Liver (tissue), 9 donors: ENCODE measurements around the gene GMPS. TPM values are rescaled to one million over a fixed set of nuclear protein-coding genes. Genes with fewer than 3 reads are reported as not detected.
"Not testable (repeated sequence)": the region's sequence is repeated elsewhere in the genome, so short reads cannot be mapped to it uniquely, and the experiment has no call there.

Source experiments
- DNase-seq: peaks from one replicate; pipeline ENCODE4 v3.0.0-alpha.2; 2017; ENCODE audit warnings: low spot score
- H3K27ac ChIP-seq, 2 donors: one replicate each; pipeline ENCODE4 v1.7.0; 2013; ENCODE audit warnings: inconsistent platforms in 2 of 2, low read length in 2 of 2, control low read depth in 1 of 2, low read depth in 1 of 2, mild to moderate bottlenecking in 1 of 2
- H3K27me3 ChIP-seq, 4 donors: one replicate each; pipeline versions ENCODE4 v1.6.1 to v1.7.0; 2013; ENCODE audit warnings: low read length in 3 of 4, inconsistent platforms in 1 of 4, mild to moderate bottlenecking in 1 of 4, moderate library complexity in 1 of 4; ENCODE audit not compliant: control insufficient read depth in 4 of 4, insufficient read depth in 4 of 4
- H3K36me3 ChIP-seq, 4 donors: one replicate each; pipeline versions ENCODE4 v1.6.1 to v1.7.0; 2013; ENCODE audit warnings: low read length in 3 of 4, mild to moderate bottlenecking in 3 of 4, low read depth in 1 of 4, moderate library complexity in 1 of 4; ENCODE audit not compliant: control insufficient read depth in 4 of 4, insufficient read depth in 3 of 4
- H3K4me1 ChIP-seq, 4 donors: one replicate each; pipeline versions ENCODE4 v1.6.1 to v1.7.0; 2013; ENCODE audit warnings: low read length in 3 of 4, mild to moderate bottlenecking in 3 of 4, moderate library complexity in 1 of 4; ENCODE audit not compliant: control insufficient read depth in 4 of 4, insufficient read depth in 4 of 4
- H3K4me3 ChIP-seq, 3 donors: one replicate each; pipeline versions ENCODE4 v1.6.1 to v1.7.0; 2013; ENCODE audit warnings: low read length in 3 of 3, control low read depth in 1 of 3, low read depth in 1 of 3, mild to moderate bottlenecking in 1 of 3
- H3K9ac ChIP-seq, 2 donors: one replicate each; pipeline ENCODE4 v1.7.0; 2013; ENCODE audit warnings: low read length in 2 of 2, mild to moderate bottlenecking in 2 of 2, moderate library complexity in 2 of 2, control low read depth in 1 of 2, low read depth in 1 of 2
- H3K9me3 ChIP-seq, 4 donors: one replicate each; pipeline versions ENCODE4 v1.6.1 to v1.7.0; 2013; ENCODE audit warnings: low read length in 3 of 4; ENCODE audit not compliant: control insufficient read depth in 4 of 4
- EGR1 ChIP-seq, 2 donors: IDR thresholded peaks; 2 replicates each; pipeline ENCODE4 v1.6.1; 2016 to 2018; ENCODE audit warnings: antibody characterized with exemption in 2 of 2, low read depth in 2 of 2
- FOXA2 ChIP-seq: IDR thresholded peaks from 2 replicates; pipeline ENCODE4 v1.6.1; 2016; ENCODE audit warnings: antibody characterized with exemption
- GABPA ChIP-seq, 2 donors: IDR thresholded peaks in 1 of 2; conservative IDR thresholded peaks in 1 of 2; 2 replicates each; pipeline ENCODE4 v1.6.1; 2016; ENCODE audit warnings: antibody characterized with exemption in 2 of 2, mild to moderate bottlenecking in 1 of 2, moderate library complexity in 1 of 2
- HNF4G ChIP-seq: IDR thresholded peaks from 2 replicates; pipeline ENCODE4 v1.6.1; 2016; ENCODE audit warnings: antibody characterized with exemption
- JUND ChIP-seq, 2 donors: IDR thresholded peaks; 2 replicates each; pipeline ENCODE4 v1.6.1; 2016; ENCODE audit warnings: antibody characterized with exemption in 2 of 2
- NR2F2 ChIP-seq: IDR thresholded peaks from 2 replicates; pipeline ENCODE4 v1.6.1; 2016; ENCODE audit warnings: antibody characterized with exemption
- RAD21 ChIP-seq, 2 donors: IDR thresholded peaks; 2 replicates each; pipeline ENCODE4 v1.6.1; 2016; ENCODE audit warnings: antibody characterized with exemption in 2 of 2, mild to moderate bottlenecking in 2 of 2
- RXRA ChIP-seq, 2 donors: IDR thresholded peaks; 2 replicates each; pipeline ENCODE4 v1.6.1; 2017 to 2018; ENCODE audit warnings: antibody characterized with exemption in 2 of 2, mild to moderate bottlenecking in 1 of 2
- SP1 ChIP-seq: IDR thresholded peaks from 2 replicates; pipeline ENCODE4 v1.6.1; 2018; ENCODE audit warnings: antibody characterized with exemption, mild to moderate bottlenecking
- YY1 ChIP-seq: IDR thresholded peaks from 2 replicates; pipeline ENCODE4 v1.6.1; 2016; ENCODE audit warnings: antibody characterized with exemption, mild to moderate bottlenecking
- whole genome bisulfite sequencing: extraction: QIAGEN DNeasy Blood & Tissue Kit; methylation state at CpG from one replicate; pipeline ENCODE4 v1.1.7; 2013; 5-methylcytosine and 5-hydroxymethylcytosine counted together
- polyA plus RNA-seq, 2 donors: library from polyadenylated mRNA; stranded (reverse) in 1 of 2; unstranded in 1 of 2; fragments of 200-250 nt in 1 of 2; fragments of >200 nt in 1 of 2; fragmentation: Nextera tagmentation in 1 of 2; extraction: Ambion mirVana in 1 of 2; gene quantifications; one replicate each; pipeline versions ENCODE4 v1.2.1 to v1.2.3, GENCODE V29; 2013 to 2015
- total RNA-seq, 2 donors: library from RNA; depleted of rRNA; stranded (reverse); fragments of >200 nt; gene quantifications; one replicate each; pipeline ENCODE4 v1.2.3, GENCODE V29; 2014
- TF ChIP-seq, protein P1 (sequence below): fragments of 150-350 bp; IDR thresholded peaks from 2 replicates; pipeline ENCODE4 v1.5.1; 2017; ENCODE audit warnings: improper control_type of control experiment, low read depth, low read length; ENCODE audit not compliant: missing input control
- TF ChIP-seq, protein P2 (sequence below): IDR thresholded peaks from 2 replicates; pipeline ENCODE4 v1.6.1; 2016; ENCODE audit warnings: antibody characterized with exemption
- TF ChIP-seq, protein P3 (sequence below): IDR thresholded peaks from 2 replicates; pipeline ENCODE4 v1.6.1; 2016; ENCODE audit warnings: antibody characterized with exemption
- donor health status: healthy.
- donor health status: healthy.
- donor health status: healthy.
- donor health status: healthy.
- donor health status: healthy.

Gene GMPS
- total and polyA plus RNA-seq, 4 donors, result 10.8 to 16.1 (median 14.8) TPM

DNA sequence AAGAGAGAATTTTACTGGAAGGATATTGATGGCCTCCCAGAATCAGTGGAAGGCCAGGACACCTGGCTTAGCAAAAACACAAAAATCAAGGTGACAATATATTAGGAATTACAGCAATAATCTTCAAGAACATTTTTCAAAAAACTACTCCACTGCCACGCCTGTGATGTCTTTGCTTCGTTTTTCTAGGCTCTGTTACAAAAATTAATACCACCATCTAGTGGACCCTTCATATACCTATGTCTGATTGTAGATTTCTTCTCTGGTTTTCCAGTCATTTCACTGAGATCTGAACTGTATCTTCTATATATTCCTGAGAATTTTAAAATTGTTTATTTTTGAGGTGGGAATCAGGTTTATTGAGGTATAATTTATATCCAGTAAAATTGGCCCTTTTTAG, 10.6 kb upstream of the GMPS start:
- Histone ChIP-seq H3K9me3 (no peaks in the 10 kb centered on the region), H3K27me3 (no peaks in the 10 kb centered on the region), H3K27ac (peak overlapping the region; percentile 37 to 73), H3K4me3 (peak overlapping the region in 2 of 3 donors; percentile 14 to 50), H3K36me3 (no peaks in the 10 kb centered on the region), H3K4me1 (no peaks in the 10 kb centered on the region), H3K9ac (peak overlapping the region in 1 of 2 donors; percentile 16)
- TF ChIP-seq YY1 (no peak), RXRA (IDR thresholded peaks at IDR 0.05) (no peak), SP1 (peak; percentile 2), JUND (IDR thresholded peaks at IDR 0.05) (no peak), HNF4G (no peak), RAD21 (IDR thresholded peaks at IDR 0.05) (peak; percentile 64 to 71), FOXA2 (no peak), NR2F2 (no peak), GABPA (IDR thresholded peaks at IDR 0.05 in 1 of 2, conservative IDR thresholded peaks at IDR 0.05 in 1 of 2) (no peak), EGR1 (IDR thresholded peaks at IDR 0.05; ENCODE audit: low read depth in 2 of 2) (no peak)
- TF ChIP-seq, protein P1, sequence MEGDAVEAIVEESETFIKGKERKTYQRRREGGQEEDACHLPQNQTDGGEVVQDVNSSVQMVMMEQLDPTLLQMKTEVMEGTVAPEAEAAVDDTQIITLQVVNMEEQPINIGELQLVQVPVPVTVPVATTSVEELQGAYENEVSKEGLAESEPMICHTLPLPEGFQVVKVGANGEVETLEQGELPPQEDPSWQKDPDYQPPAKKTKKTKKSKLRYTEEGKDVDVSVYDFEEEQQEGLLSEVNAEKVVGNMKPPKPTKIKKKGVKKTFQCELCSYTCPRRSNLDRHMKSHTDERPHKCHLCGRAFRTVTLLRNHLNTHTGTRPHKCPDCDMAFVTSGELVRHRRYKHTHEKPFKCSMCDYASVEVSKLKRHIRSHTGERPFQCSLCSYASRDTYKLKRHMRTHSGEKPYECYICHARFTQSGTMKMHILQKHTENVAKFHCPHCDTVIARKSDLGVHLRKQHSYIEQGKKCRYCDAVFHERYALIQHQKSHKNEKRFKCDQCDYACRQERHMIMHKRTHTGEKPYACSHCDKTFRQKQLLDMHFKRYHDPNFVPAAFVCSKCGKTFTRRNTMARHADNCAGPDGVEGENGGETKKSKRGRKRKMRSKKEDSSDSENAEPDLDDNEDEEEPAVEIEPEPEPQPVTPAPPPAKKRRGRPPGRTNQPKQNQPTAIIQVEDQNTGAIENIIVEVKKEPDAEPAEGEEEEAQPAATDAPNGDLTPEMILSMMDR, result peak; percentile 27
- TF ChIP-seq, protein P2, sequence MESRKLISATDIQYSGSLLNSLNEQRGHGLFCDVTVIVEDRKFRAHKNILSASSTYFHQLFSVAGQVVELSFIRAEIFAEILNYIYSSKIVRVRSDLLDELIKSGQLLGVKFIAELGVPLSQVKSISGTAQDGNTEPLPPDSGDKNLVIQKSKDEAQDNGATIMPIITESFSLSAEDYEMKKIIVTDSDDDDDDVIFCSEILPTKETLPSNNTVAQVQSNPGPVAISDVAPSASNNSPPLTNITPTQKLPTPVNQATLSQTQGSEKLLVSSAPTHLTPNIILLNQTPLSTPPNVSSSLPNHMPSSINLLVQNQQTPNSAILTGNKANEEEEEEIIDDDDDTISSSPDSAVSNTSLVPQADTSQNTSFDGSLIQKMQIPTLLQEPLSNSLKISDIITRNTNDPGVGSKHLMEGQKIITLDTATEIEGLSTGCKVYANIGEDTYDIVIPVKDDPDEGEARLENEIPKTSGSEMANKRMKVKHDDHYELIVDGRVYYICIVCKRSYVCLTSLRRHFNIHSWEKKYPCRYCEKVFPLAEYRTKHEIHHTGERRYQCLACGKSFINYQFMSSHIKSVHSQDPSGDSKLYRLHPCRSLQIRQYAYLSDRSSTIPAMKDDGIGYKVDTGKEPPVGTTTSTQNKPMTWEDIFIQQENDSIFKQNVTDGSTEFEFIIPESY, result no peak
- 2% methylated on average over 2 of the region's 2 CpGs for WGBS
- no peak for DNase-seq

DNA sequence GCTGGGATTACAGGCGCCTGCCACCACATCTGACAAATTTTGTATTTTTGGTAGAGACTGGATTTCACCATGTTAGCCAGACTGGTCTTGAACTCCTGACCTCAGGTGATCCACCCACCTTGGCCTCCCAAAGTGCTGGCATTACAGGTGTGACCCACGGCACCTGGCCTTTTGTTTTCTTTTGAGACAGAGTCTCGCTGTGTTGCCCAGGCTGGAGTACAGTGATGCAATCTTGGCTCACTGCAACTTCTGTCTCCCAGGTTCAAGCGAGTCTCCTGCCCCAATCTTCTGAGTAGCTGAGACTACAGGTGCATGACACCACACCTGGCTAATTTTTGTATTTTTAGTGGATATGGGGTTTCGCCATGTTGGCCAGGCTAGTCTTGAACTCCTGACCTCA, 10.0 kb upstream of the GMPS start:
- not testable (repeated sequence) for DNase-seq, H3K4me3 ChIP-seq, H3K27ac ChIP-seq, H3K4me1 ChIP-seq, H3K9ac ChIP-seq, H3K9me3 ChIP-seq, H3K27me3 ChIP-seq, H3K36me3 ChIP-seq
- 75% methylated on average over 5 of the region's 5 CpGs for WGBS

DNA sequence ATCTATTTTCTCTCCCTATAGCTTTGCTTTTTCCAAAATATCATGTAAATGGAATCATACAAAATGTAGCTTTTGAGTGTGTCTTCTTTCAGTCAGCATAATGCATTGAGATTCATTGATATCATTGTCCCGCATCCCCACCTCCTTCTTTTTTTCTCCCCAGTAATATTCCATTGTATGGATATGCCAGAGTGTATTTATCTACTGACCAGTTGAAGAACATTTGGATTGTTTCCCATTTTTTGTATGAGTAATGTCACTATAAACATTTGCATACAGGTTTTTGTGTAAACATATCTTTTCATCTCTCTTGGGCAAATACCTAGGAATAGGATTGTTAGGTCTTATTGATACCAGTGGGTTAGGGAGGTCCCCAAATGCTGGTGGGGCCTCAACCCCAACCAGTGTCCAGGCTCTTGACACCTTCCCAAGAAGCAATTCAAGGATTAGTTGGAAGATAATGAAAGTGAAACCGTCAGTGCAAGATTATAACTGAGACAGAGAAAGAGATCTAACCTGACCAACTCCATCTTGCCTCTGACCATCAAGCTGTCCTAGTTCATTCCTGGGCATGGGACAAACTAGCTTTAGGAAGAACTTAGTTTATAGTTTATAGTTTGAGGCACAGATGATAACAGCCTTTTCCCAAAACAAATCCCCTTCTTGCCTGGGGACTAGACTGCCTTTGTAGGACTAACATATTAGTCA, 8.8 kb upstream of the GMPS start:
- no peaks in the 10 kb centered on the region for H3K4me1 ChIP-seq
- H3K36me3 ChIP-seq, result no peaks in the 10 kb centered on the region
- DNase-seq, result no peak
- H3K9me3 ChIP-seq, result no peaks in the 10 kb centered on the region
- no peak overlapping the region for H3K27ac ChIP-seq
- H3K9ac ChIP-seq, result no peak overlapping the region
- WGBS, result 91% methylated on average over 2 of the region's 2 CpGs
- H3K27me3 ChIP-seq, result no peaks in the 10 kb centered on the region
- no peak overlapping the region for H3K4me3 ChIP-seq
- TF ChIP-seq, protein P2, result no peak
- TF ChIP-seq, protein P1, result no peak
- TF ChIP-seq FOXA2 (no peak), NR2F2 (no peak), HNF4G (no peak), GABPA (IDR thresholded peaks at IDR 0.05 in 1 of 2, conservative IDR thresholded peaks at IDR 0.05 in 1 of 2) (no peak), EGR1 (IDR thresholded peaks at IDR 0.05; ENCODE audit: low read depth in 2 of 2) (no peak), RAD21 (IDR thresholded peaks at IDR 0.05) (no peak), SP1 (no peak)
- TF ChIP-seq, protein P3, sequence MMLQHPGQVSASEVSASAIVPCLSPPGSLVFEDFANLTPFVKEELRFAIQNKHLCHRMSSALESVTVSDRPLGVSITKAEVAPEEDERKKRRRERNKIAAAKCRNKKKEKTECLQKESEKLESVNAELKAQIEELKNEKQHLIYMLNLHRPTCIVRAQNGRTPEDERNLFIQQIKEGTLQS, result no peak
